Vagina (tissue), 2 donors: ENCODE measurements around the gene DNAH14.
"Not testable (repeated sequence)": the region's sequence is repeated elsewhere in the genome, so short reads cannot be mapped to it uniquely, and the experiment has no call there.

Experiments used
- POLR2A ChIP-seq, 2 donors: fragments of 450-650 bp; IDR thresholded peaks; one replicate each; pipeline ENCODE4 v1.6.1; 2017; ENCODE audit warnings: antibody characterized with exemption in 2 of 2, mild to moderate bottlenecking in 2 of 2, moderate library complexity in 2 of 2
- POLR2AphosphoS5 ChIP-seq, 2 donors: sonication (generic); formaldehyde crosslinking; IDR thresholded peaks; one replicate each; pipeline ENCODE4 v1.9.0; 2017; ENCODE audit warnings: antibody characterized with exemption in 2 of 2, mild to moderate bottlenecking in 2 of 2, low read depth in 1 of 2; ENCODE audit not compliant: insufficient read depth in 1 of 2
- TF ChIP-seq, protein P1 (sequence below), 3 experiments: fragments of 450-650 bp in 2 of 3; fragments of 200-600 bp in 1 of 3; sonication (generic) in 1 of 3; IDR thresholded peaks; one replicate each; pipeline ENCODE4 v1.5.1; 2017 to 2019; ENCODE audit warnings: antibody characterized with exemption in 3 of 3, mild to moderate bottlenecking in 2 of 3, moderate library complexity in 2 of 3

DNA sequence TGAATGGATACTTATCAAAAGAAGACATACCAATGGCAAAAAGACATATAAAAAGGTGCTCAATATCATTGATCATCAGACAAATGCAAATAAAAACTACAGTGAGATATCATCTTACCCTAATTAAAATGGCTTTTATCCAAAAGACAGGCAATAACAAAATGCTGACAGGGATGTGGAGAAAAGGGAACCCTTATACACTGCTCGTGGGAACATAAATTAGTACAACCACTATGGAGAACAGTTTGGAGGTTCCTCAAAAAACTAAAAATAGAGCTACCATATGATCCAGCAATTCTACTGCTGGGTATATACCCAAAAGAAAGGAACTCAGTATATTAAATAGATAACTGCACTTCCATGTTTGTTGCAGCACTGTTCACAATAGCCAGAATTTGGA is 400.5 kb downstream of the DNAH14 start:
- TF ChIP-seq, protein P1, sequence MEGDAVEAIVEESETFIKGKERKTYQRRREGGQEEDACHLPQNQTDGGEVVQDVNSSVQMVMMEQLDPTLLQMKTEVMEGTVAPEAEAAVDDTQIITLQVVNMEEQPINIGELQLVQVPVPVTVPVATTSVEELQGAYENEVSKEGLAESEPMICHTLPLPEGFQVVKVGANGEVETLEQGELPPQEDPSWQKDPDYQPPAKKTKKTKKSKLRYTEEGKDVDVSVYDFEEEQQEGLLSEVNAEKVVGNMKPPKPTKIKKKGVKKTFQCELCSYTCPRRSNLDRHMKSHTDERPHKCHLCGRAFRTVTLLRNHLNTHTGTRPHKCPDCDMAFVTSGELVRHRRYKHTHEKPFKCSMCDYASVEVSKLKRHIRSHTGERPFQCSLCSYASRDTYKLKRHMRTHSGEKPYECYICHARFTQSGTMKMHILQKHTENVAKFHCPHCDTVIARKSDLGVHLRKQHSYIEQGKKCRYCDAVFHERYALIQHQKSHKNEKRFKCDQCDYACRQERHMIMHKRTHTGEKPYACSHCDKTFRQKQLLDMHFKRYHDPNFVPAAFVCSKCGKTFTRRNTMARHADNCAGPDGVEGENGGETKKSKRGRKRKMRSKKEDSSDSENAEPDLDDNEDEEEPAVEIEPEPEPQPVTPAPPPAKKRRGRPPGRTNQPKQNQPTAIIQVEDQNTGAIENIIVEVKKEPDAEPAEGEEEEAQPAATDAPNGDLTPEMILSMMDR (IDR thresholded peaks at IDR 0.05) = not testable (repeated sequence)
- not testable (repeated sequence) for TF ChIP-seq POLR2A (IDR thresholded peaks at IDR 0.05); POLR2AphosphoS5 (IDR thresholded peaks at IDR 0.05; ENCODE audit: insufficient read depth in 1 of 2, low read depth in 1 of 2)
